ENCODE data around the gene OGDH. TPM values are rescaled to one million over a fixed set of nuclear protein-coding genes. Genes with fewer than 3 reads are reported as not detected.
"Not testable (repeated sequence)": the region's sequence is repeated elsewhere in the genome, so short reads cannot be mapped to it uniquely, and the experiment has no call there.

The OGDH gene
- total and polyA plus RNA-seq, 2 donors, result 20.7 to 26.9 TPM

DNA sequence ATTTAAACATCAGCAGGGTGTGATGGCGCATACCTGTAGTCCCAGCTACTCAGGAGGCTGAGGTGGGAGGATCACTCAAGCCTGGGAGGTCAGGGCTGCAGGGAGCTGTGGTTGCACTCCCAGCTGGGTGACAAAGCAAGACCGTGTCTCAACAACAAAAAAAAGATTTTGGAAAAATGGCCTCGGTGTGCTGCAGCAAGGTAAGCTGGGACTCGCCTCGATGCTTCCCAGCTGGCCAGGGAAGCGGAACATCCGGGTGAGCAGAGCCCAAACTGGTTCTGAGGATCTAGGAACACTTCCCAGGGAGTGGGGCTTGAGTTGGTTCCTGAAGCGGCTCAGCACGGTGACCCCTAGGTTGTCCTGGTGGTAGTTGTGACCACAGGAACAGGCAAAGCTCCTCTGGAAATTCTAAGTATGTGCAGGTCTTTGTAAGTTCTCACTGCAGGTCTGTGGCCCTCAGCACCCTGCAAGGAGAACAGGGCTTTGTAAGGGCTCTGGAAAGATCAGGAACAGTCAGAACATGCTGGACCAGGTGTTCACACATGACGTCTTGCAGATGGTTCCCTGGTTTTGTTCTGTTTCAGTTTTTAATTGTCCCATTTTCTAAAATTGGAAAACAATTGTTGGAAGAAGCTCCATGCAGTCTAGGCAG lies 103.6 kb downstream of the OGDH start:
- no peaks in the 10 kb centered on the region for H3K27me3 ChIP-seq (ENCODE audit: control insufficient read depth in 2 of 2, insufficient read depth in 1 of 2, low read length in 1 of 2)
- 95% methylated on average over 10 of the region's 10 CpGs for WGBS
- DNase-seq (ENCODE audit: low read depth in 6 of 9, low spot score in 9 of 9), result no peak
- H3K4me3 ChIP-seq (ENCODE audit: low read length in 2 of 2), result no peak overlapping the region
- no peaks in the 10 kb centered on the region for H3K9me3 ChIP-seq (ENCODE audit: control insufficient read depth in 2 of 2, insufficient read depth in 1 of 2, low read length in 1 of 2)
- H3K4me1 ChIP-seq (ENCODE audit: control insufficient read depth in 2 of 2, insufficient read depth in 2 of 2, low read length in 2 of 2), result no peaks in the 10 kb centered on the region
- no peak overlapping the region for H3K27ac ChIP-seq (ENCODE audit: low read depth in 1 of 2, low read length in 1 of 2)
- peaks cover 23 to 28% of the 10 kb centered on the region in 2 donors for H3K36me3 ChIP-seq (ENCODE audit: control insufficient read depth in 2 of 2, insufficient read depth in 2 of 2, low read length in 1 of 2)

DNA sequence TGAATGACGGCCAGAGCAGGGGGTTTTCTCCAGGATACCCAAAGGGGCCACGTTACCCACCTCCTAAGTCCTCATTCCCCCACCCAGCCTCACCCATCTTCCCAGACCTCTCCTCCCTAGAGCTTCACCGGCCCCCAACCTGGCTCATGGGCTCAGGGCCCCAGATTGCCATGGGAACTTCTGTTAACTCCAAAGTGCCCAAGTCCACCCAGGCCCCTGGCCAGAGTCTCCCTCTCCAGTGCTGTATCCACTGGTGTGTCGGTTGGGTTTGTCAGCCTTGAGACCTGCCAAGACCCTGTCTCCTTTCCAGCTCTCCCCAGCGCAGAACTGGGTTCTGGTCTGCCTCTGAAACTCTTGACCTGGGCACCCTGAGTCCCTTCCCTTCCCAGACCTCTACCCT lies 105.1 kb downstream of the OGDH start:
- no peak overlapping the region for H3K4me3 ChIP-seq (ENCODE audit: low read length in 2 of 2)
- H3K4me1 ChIP-seq (ENCODE audit: control insufficient read depth in 2 of 2, insufficient read depth in 2 of 2, low read length in 2 of 2), result no peaks in the 10 kb centered on the region
- DNase-seq (ENCODE audit: low read depth in 6 of 9, low spot score in 9 of 9), result no peak
- no peaks in the 10 kb centered on the region for H3K9me3 ChIP-seq (ENCODE audit: control insufficient read depth in 2 of 2, insufficient read depth in 1 of 2, low read length in 1 of 2)
- 86% methylated on average over 5 of the region's 5 CpGs for WGBS
- no peak overlapping the region for H3K27ac ChIP-seq (ENCODE audit: low read depth in 1 of 2, low read length in 1 of 2)
- no peaks in the 10 kb centered on the region for H3K27me3 ChIP-seq (ENCODE audit: control insufficient read depth in 2 of 2, insufficient read depth in 1 of 2, low read length in 1 of 2)
- H3K36me3 ChIP-seq (ENCODE audit: control insufficient read depth in 2 of 2, insufficient read depth in 2 of 2, low read length in 1 of 2), result peaks cover 20 to 28% of the 10 kb centered on the region in 2 donors

GRCh38 chr7:44712012-44712411 lies 105.6 kb downstream of the OGDH start:
- no peak overlapping the region for H3K27ac ChIP-seq (ENCODE audit: low read depth in 1 of 2, low read length in 1 of 2)
- WGBS, result 59% methylated on average over 5 of the region's 5 CpGs
- H3K9me3 ChIP-seq (ENCODE audit: control insufficient read depth in 2 of 2, insufficient read depth in 1 of 2, low read length in 1 of 2), result no peaks in the 10 kb centered on the region
- H3K27me3 ChIP-seq (ENCODE audit: control insufficient read depth in 2 of 2, insufficient read depth in 1 of 2, low read length in 1 of 2), result no peaks in the 10 kb centered on the region
- peaks cover 20 to 27% of the 10 kb centered on the region in 2 donors for H3K36me3 ChIP-seq (ENCODE audit: control insufficient read depth in 2 of 2, insufficient read depth in 2 of 2, low read length in 1 of 2)
- no peak for DNase-seq (ENCODE audit: low read depth in 6 of 9, low spot score in 9 of 9)
- H3K4me1 ChIP-seq (ENCODE audit: control insufficient read depth in 2 of 2, insufficient read depth in 2 of 2, low read length in 2 of 2), result no peaks in the 10 kb centered on the region
- H3K4me3 ChIP-seq (ENCODE audit: low read length in 2 of 2), result no peak overlapping the region

GRCh38 chr7:44713141-44713540 lies 106.7 kb downstream of the OGDH start:
- Histone ChIP-seq H3K4me3 (ENCODE audit: low read length in 2 of 2) (no peak overlapping the region), H3K9me3 (ENCODE audit: control insufficient read depth in 2 of 2, insufficient read depth in 1 of 2, low read length in 1 of 2) (no peaks in the 10 kb centered on the region), H3K36me3 (ENCODE audit: control insufficient read depth in 2 of 2, insufficient read depth in 2 of 2, low read length in 1 of 2) (peaks cover 13 to 15% of the 10 kb centered on the region in 2 donors), H3K4me1 (ENCODE audit: control insufficient read depth in 2 of 2, insufficient read depth in 2 of 2, low read length in 2 of 2) (no peaks in the 10 kb centered on the region), H3K27ac (ENCODE audit: low read depth in 1 of 2, low read length in 1 of 2) (no peak overlapping the region), H3K27me3 (ENCODE audit: control insufficient read depth in 2 of 2, insufficient read depth in 1 of 2, low read length in 1 of 2) (no peaks in the 10 kb centered on the region)
- DNase-seq (ENCODE audit: low read depth in 6 of 9, low spot score in 9 of 9), result no peak
- 94% methylated on average over 2 of the region's 2 CpGs for WGBS

- DNase-seq (ENCODE audit: low read depth in 6 of 9, low spot score in 9 of 9), result no peak
- Histone ChIP-seq H3K4me3 (ENCODE audit: low read length in 2 of 2) (no peak overlapping the region), H3K4me1 (ENCODE audit: control insufficient read depth in 2 of 2, insufficient read depth in 2 of 2, low read length in 2 of 2) (no peaks in the 10 kb centered on the region), H3K27ac (ENCODE audit: low read depth in 1 of 2, low read length in 1 of 2) (no peak overlapping the region), H3K27me3 (ENCODE audit: control insufficient read depth in 2 of 2, insufficient read depth in 1 of 2, low read length in 1 of 2) (no peaks in the 10 kb centered on the region), H3K9me3 (ENCODE audit: control insufficient read depth in 2 of 2, insufficient read depth in 1 of 2, low read length in 1 of 2) (no peaks in the 10 kb centered on the region), H3K36me3 (ENCODE audit: control insufficient read depth in 2 of 2, insufficient read depth in 2 of 2, low read length in 1 of 2) (peaks cover 7 to 9% of the 10 kb centered on the region in 2 donors)
- WGBS, result 87% methylated on average over 7 of the region's 7 CpGs
These were observed 107.4 kb downstream of the OGDH start for GRCh38 chr7:44713680-44714335.

DNA sequence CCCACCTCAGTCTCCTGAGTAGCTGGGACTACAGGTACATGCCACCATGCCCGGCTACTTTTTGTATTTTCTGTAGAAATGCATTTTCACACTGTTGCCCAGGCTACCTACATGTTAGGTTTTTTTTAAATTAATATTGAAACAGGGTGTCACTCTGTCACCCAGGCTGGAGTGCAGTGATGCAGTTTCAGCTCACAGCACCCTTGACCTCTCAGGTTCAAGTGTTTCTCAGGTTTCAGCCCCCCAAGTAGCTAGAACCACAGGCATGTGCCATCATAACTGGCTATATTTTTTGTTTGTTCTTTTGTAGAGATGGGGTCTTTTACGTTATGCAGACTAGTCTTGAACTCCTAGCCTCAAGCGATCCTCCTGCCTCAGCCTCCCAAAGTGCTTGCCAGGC lies 109.8 kb downstream of the OGDH start:
- WGBS, result 96% methylated on average over 3 of the region's 3 CpGs
- Histone ChIP-seq H3K9me3 (ENCODE audit: control insufficient read depth in 2 of 2, insufficient read depth in 1 of 2, low read length in 1 of 2) (peaks cover 0 to 6% of the 10 kb centered on the region in 2 donors), H3K4me1 (ENCODE audit: control insufficient read depth in 2 of 2, insufficient read depth in 2 of 2, low read length in 2 of 2) (no peaks in the 10 kb centered on the region), H3K27ac (ENCODE audit: low read depth in 1 of 2, low read length in 1 of 2) (no peak overlapping the region), H3K27me3 (ENCODE audit: control insufficient read depth in 2 of 2, insufficient read depth in 1 of 2, low read length in 1 of 2) (no peaks in the 10 kb centered on the region), H3K36me3 (ENCODE audit: control insufficient read depth in 2 of 2, insufficient read depth in 2 of 2, low read length in 1 of 2) (no peaks in the 10 kb centered on the region), H3K4me3 (ENCODE audit: low read length in 2 of 2) (no peak overlapping the region)
- DNase-seq (ENCODE audit: low read depth in 6 of 9, low spot score in 9 of 9), result no peak

- Histone ChIP-seq H3K4me1 (ENCODE audit: control insufficient read depth in 2 of 2, insufficient read depth in 2 of 2, low read length in 2 of 2) (no peaks in the 10 kb centered on the region), H3K4me3 (ENCODE audit: low read length in 2 of 2) (no peak overlapping the region), H3K9me3 (ENCODE audit: control insufficient read depth in 2 of 2, insufficient read depth in 1 of 2, low read length in 1 of 2) (peaks cover 0 to 6% of the 10 kb centered on the region in 2 donors), H3K27me3 (ENCODE audit: control insufficient read depth in 2 of 2, insufficient read depth in 1 of 2, low read length in 1 of 2) (no peaks in the 10 kb centered on the region), H3K27ac (ENCODE audit: low read depth in 1 of 2, low read length in 1 of 2) (no peak overlapping the region), H3K36me3 (ENCODE audit: control insufficient read depth in 2 of 2, insufficient read depth in 2 of 2, low read length in 1 of 2) (no peaks in the 10 kb centered on the region)
- no peak for DNase-seq (ENCODE audit: low read depth in 6 of 9, low spot score in 9 of 9)
- WGBS, result 97% methylated on average over 4 of the region's 4 CpGs
These were observed 113.9 kb downstream of the OGDH start for GRCh38 chr7:44720301-44720700.

DNA sequence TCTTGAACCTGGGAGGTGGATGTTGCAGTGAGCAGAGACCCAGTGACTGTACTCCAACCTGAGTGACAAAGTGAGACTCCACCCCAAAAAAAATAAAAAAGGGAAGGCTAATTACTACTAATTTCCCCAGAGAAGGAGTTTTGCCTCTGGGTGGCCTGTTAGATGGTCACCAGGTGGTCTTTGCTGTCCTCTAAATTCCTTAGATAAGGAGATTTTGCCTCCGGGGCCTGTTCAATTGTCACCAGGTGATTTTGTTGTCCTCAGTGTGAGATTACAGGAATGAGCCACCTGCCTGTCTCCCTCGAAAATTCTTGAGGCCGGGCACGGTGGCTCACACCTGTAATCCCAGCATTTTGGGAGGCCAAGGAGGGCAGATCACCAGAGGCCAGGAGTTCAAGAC lies 117.8 kb downstream of the OGDH start:
- no peaks in the 10 kb centered on the region for H3K36me3 ChIP-seq (ENCODE audit: control insufficient read depth in 2 of 2, insufficient read depth in 2 of 2, low read length in 1 of 2)
- H3K27me3 ChIP-seq (ENCODE audit: control insufficient read depth in 2 of 2, insufficient read depth in 1 of 2, low read length in 1 of 2), result no peaks in the 10 kb centered on the region
- no peaks in the 10 kb centered on the region for H3K4me1 ChIP-seq (ENCODE audit: control insufficient read depth in 2 of 2, insufficient read depth in 2 of 2, low read length in 2 of 2)
- no peak for DNase-seq (ENCODE audit: low read depth in 6 of 9, low spot score in 9 of 9)
- no peak overlapping the region for H3K27ac ChIP-seq (ENCODE audit: low read depth in 1 of 2, low read length in 1 of 2)
- peaks cover 0 to 6% of the 10 kb centered on the region in 2 donors for H3K9me3 ChIP-seq (ENCODE audit: control insufficient read depth in 2 of 2, insufficient read depth in 1 of 2, low read length in 1 of 2)
- WGBS, result 95% methylated on average over 4 of the region's 4 CpGs
- H3K4me3 ChIP-seq (ENCODE audit: low read length in 2 of 2), result no peak overlapping the region

DNA sequence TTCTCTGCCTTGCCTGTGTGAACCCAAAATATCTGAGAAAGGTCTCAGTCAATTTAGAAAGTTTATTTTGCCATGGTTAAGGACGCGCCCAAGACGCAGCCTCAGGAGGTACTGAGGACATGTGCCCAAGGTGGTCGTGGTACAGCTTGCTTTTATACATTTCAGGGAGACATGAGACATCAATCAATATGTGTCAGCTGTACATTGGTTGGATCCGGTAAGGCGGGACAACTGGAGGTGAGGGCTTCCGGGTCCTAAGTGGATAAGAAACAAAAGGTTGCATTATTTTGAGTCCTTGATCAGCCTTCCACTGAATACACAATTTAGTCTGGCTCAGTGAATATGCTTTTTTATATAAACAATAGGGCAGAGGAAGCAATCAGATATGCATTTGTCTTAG lies 119.8 kb downstream of the OGDH start:
- not testable (repeated sequence) for DNase-seq (ENCODE audit: low read depth in 6 of 9, low spot score in 9 of 9); H3K36me3 ChIP-seq (ENCODE audit: control insufficient read depth in 2 of 2, insufficient read depth in 2 of 2, low read length in 1 of 2); H3K4me1 ChIP-seq (ENCODE audit: control insufficient read depth in 2 of 2, insufficient read depth in 2 of 2, low read length in 2 of 2); H3K27me3 ChIP-seq (ENCODE audit: control insufficient read depth in 2 of 2, insufficient read depth in 1 of 2, low read length in 1 of 2); H3K27ac ChIP-seq (ENCODE audit: low read depth in 1 of 2, low read length in 1 of 2); H3K4me3 ChIP-seq (ENCODE audit: low read length in 2 of 2); H3K9me3 ChIP-seq (ENCODE audit: control insufficient read depth in 2 of 2, insufficient read depth in 1 of 2, low read length in 1 of 2)
- 86% methylated on average over 7 of the region's 7 CpGs for WGBS
